ENCODE data around the gene RPP21.

Gene RPP21

DNA sequence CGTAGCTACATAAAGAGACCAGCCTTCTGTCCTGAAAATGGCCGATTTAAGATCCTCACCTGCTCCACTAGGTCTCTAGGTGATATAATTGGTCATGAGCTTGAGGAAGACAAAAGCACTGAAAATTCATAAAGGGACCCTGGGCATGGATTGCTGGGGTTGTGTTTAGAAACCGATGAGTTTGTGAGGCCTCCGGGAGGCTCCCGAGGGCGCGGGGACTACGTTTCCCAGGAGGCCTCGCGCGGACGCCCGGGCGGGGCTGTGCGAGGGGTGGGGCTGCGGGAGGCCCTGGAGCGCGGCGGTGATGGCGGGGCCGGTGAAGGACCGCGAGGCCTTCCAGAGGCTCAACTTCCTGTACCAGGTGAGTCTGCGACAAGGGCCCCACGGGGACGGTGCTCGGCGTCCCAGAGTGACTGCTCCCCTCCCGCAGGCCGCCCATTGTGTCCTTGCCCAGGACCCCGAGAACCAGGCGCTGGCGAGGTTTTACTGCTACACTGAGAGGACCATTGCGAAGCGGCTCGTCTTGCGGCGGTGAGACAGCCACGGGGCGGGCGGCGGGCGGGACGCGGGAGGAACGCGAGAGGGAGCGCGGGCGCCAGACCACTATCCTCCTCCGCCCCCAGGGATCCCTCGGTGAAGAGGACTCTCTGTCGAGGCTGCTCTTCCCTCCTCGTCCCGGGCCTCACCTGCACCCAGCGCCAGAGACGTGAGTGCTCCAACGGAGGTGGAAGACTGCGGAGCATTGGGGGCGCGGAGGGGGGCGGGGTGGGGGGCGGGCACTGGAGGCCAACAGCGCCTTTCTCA, at the start of gene RPP21:
RPP21 (plus strand) TSS at position 289 of the 804 bp plus-strand sequence; CDS start at position 305, 16 bp downstream.
- peak; percentile 79 for DNase-seq

DNA sequence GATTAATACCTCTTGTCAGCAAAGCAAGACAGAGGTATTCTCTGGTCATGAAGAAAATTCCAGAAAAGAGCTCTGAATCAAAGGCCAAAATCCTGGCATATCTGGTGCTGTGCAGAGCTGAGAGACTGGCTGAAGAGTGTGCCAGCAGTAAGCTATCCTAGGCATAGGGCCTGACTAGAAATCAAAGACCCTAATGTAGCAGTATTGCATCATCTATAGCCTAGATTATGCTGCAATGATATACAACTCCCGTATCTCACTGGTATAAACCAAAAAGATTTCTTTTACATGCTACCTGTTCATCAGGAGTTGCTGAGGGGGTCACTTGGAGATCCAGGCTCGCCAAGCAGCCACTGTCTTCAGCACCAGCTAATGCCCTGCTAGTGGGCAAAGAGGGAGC, 49.1 kb upstream of the RPP21 start:
- DNase-seq = no peak

DNA sequence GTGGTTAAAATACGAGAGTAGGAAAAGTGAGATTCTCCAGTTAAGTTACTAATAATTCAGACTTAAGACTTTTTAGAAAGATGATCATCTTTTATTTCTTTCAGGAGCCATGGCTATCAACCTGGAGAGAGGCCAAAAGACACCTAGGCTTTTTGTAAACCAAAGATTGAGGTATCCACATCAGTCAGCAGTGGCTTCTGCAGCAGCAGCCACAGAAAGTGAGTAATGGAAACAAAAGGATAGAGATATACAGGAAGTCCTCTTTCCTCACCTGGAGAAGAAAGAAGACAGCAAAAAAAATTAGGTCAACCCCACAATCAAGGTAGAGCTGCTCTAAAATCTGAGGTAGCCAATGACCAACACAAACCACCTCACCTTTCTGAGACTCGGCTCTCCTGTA, 41.0 kb upstream of the RPP21 start:
- DNase-seq = no peak

- DNase-seq = no peak
Measured at GRCh38 chr6:30311101-30311500, 33.9 kb upstream of the RPP21 start.

DNA sequence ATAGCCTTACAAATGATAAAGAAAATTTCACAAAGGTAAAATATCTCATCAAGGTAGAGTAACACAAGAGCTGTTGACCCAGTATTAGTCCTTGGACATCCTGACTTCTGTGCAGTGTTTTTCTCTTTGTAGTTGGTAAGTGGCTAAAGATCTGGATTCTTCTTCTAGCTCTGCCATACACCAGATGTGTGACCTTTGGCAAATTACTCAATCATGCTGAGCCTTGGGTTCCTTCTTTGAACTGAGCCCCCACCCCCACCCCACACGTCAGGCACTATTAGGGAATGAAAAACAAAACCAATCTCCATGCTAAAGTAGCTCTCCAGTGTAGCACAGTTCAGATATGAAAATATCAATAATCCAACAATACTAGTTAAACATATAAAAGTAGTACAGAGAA, 33.3 kb upstream of the RPP21 start:
- no peak for DNase-seq

GRCh38 chr6:30312266-30312665, 32.7 kb upstream of the RPP21 start:
- DNase-seq = no peak

DNA sequence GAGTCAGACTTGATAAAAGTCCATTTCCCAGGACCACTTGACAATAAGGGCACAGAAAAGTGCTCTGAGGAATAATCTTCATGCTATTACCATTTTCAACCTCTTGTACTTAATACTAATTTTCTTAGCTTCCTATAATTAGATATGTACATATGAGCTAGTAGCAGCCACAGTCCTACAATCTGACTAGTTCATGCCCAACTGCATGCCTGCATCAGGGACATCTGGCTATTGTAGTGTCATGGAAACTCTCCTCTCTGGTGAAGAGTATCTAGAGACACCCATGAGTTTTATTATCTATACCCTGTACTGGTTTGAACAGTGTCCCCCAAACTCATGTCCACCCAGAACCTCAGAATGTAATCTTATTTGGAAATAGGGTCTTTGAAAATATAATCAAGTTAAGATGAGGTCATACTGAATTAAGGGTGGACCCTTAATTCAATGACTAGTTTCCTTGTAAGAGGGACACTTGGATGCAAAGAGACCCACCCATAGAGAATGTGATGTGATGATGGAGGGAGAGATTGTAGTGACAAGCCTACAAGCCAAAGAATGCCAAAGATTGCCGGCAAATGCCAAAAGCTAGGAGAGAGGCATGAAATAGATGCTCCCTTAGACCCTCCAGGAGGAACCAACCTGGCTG, 32.2 kb upstream of the RPP21 start:
- no peak for DNase-seq

GRCh38 chr6:30315156-30315555, 29.8 kb upstream of the RPP21 start:
- no peak for DNase-seq

GRCh38 chr6:30317913-30318589, 26.9 kb upstream of the RPP21 start:
- no peak for DNase-seq

DNA sequence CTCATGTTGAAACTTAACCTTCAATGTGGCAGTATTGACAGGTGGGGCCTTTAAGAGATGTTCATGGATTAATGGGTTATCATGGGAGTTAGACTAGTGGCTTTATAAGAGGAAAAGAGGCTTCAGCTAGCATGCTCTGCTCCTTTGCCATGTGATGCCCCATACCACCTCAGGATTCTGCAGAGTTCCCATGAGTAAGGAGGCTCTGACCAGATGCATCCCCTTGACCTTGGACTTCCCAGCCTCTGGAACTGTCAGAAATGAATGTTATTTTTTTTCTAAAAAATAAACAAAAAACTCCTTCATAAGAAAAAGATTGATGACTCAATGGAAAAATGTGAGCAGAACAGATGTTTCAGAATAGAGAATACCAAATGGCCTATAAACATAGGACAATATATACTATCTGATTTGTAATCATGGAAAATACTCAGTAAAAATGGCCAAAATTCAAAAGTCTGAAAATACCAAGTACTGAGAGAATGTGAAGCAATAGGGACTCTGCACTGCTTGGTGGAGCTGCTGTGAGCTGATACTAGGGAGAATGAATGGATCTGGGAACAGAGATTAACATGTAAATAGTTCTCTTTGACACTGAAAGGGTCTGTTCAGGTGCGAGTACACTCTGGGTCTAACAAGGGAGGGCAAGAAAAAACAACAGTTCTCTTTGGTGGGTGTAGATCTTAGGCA, 25.7 kb upstream of the RPP21 start:
- peak; percentile 59 for DNase-seq

- DNase-seq = peak; percentile 34
Measured at GRCh38 chr6:30321692-30322388, 23.1 kb upstream of the RPP21 start.

DNA sequence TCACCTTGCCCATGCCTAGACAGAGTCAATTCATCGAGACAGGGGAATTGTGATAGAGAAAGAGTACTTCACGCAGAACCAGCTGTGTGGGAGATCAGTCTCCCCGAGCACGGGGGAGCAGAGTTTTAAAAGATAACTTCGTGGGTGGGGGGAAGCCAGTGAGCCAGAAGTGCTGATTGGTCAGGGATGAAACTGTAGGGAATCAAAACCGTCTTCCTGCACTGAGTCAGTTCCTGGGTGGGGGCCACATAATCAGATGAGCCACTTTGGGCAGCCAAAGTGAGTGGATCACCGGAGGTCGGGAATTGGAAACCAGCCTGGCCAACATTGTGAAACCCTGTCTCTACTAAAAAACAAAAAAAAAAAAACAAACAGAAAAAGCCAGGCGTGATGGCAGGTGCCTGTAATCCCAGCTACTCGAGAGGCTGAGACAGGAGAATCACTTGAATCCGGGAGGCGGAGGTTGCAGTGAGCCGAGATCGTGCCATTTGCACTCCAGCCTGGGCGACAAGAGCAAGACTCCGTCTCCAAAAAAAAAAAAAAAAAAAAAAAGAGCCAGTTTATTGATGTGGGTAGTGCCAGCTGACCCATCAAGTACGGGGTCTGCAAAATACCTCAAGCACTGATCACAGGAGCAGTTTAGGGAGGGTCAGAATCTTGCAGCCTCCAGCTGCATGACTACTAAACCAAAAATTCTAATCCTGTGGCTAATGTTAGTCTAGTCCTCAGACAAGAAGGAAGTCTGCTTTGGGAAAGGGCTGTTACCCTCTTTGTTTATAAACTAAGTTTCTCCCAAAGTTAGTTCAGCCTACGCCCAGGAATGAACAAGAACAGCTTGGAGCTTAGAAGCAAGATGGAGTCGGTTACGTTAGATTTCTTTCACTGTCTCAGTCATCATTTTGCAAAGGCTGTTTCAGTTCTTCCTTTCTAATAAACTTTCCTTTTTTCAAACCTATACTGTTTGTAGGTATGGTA, 22.1 kb upstream of the RPP21 start:
- DNase-seq = peak; percentile 92

- peak; percentile 45 for DNase-seq
Measured at GRCh38 chr6:30323806-30324205, 21.1 kb upstream of the RPP21 start.

DNA sequence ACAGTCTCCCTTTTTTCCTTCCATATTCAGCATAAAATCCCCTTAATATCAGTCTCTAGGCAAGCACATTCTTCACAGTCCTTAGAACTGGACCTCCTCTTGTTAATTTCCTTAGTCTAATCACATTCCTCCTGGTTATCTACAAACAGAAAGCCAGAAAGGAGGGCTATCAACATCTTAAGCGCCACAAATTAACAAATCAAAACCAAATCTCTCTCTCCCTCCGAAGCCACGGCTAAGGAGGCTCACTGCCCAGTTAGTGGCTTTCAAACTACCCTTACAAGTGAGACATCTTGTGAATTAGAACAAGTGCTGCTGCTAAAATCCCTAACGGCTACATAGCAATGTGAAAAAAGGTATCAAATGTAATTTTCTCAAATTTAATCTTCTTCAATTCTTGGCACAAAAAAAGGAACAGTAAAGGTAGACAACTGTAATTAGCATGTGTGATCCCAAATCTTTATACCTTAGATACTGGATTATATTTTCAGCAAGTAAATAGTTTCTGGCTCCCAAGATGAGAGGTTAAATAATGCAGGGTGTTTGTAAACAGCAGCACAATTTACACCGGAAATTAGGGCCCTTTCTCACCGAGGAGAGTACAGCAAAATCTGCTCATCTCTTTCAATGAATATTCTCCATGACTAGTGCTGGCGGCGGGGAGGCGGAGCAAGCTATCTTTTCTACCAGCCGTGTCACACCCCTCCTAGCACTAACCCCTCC, 19.6 kb upstream of the RPP21 start:
- DNase-seq = peak; percentile 68

- peak; percentile 61 for DNase-seq
Measured at GRCh38 chr6:30325873-30326525, 19.0 kb upstream of the RPP21 start.

DNA sequence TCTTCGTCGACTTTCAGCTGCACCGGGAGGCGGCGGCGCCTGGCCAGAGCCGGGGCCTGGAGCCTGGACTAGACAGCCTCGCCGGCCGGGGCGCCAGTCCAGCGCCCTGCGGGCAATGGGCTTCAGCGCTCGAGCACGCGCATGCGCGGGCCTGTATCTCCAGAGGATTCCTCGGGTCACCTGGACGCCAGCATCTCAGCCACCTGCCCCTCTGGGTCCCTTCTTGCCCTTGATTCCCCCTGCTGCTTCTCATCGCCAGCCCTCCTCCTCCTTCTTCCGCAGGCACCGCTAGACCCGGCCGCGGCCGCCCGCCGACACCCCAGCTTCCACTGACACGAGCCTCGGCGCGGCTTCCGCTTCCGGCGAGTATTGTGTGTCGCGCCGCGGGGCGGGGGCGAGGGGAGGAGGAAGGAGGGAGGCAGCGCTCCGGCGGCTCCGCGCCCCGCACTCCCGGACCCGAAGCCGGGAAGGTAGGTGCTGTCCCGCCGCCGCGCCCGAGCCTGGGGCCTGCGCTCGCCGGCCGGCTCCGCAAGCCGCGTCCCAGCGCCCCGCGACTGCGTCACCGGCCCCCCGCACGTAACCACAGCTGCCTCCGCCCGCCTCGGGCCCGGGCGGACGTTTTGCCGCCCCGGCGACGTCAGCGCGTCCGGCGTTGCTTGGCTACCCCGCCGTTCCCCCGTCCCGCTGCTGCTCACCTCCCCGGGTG, 18.3 kb upstream of the RPP21 start, which contains the start of gene TRIM39:
TRIM39 (plus strand) TSS at position 402 of the 706 bp plus-strand sequence. CDS start 2,391 bp downstream, outside the sequence.
- peak; percentile 87 for DNase-seq

DNA sequence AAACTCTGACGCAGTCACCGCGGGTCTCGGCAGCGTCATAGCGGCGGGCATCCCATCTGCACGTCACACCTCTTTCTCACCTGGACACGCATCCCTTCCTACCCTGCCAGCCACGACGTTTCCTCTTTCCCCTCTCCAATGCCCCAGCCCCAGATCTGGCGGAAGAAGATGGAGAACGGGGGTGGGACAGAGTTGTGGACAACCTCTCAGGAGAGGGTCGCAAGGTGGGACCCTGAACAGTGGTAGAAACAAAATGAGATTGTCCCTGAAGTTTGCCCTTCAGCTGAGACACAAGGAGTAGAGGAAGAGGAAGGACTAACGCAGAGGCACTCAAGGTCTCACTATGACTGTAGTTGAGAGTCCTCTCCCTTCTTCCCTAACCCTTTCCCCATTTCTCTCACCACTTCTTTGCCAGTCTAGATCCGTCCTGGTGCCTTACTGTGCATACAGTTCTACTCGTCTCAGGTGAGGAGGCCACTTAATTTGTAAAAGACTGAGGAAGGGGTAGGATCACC, 17.7 kb upstream of the RPP21 start:
- DNase-seq = no peak

DNA sequence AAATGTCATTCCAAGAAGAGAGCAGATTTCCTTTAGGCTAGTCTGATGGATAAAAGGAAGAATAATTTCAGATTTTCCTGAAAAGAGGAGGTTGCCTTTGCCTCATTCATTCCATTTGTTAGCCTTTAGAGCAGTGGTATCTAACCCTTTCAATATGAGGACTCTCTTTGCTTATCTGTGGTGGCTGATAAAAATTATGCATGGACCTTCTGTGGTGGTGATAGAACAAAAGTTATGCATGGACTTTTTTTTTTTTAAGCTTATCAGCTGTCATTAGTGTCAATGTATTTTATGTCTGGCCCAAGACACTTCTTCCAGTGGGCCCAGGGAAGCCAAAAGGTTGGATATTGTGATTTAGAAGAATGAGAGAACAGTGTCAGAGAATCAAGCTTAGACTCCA, 16.6 kb upstream of the RPP21 start:
- DNase-seq = no peak

DNA sequence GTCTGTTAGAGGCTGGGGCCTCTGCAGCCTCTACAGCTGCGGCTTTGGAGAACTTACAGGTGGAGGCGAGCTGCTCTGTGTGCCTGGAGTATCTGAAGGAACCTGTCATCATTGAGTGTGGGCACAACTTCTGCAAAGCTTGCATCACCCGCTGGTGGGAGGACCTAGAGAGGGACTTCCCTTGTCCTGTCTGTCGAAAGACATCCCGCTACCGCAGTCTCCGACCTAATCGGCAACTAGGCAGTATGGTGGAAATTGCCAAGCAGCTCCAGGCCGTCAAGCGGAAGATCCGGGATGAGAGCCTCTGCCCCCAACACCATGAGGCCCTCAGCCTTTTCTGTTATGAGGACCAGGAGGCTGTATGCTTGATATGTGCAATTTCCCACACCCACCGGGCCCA, 15.6 kb upstream of the RPP21 start:
- DNase-seq = no peak
